Vagina (tissue), 2 donors: ENCODE data around the gene CX3CR1.

Experiments used
- CTCF ChIP-seq, 3 experiments: fragments of 450-650 bp in 2 of 3; fragments of 200-600 bp in 1 of 3; sonication (generic) in 1 of 3; IDR thresholded peaks; one replicate each; pipeline ENCODE4 v1.5.1; 2017 to 2019; ENCODE audit warnings: antibody characterized with exemption in 3 of 3, mild to moderate bottlenecking in 2 of 3, moderate library complexity in 2 of 3
- POLR2A ChIP-seq, 2 donors: fragments of 450-650 bp; IDR thresholded peaks; one replicate each; pipeline ENCODE4 v1.6.1; 2017; ENCODE audit warnings: antibody characterized with exemption in 2 of 2, mild to moderate bottlenecking in 2 of 2, moderate library complexity in 2 of 2

DNA sequence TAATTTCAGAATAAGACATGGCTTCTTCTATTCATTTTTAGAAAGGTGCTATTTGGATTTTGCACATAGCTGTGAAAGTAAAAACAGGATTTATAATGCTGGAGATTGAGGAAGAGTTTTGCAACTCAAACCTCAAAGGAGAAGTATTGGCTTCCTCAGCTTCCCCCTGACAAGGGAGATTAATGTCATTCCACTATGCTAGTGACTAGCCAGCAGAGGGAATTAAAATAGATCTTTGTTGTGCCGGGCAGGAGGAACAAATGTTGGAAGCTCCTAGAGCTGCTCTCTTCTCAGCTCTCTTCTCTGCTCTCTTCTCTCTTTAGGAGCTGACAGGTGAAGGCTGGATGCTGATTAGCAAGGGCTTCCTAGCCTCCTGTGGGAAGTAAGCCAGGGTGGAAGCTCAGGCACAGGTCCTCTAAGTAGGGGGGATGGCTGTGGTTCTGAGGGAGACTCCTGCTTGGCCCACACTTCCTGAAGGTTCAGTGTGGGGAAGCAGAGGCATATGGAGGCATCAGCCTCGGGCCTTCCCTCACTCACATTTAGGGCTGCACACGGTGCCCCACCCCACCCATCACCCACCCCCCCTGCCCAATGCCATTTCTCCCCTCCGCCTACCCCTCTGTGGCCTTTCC is 29.6 kb downstream of the CX3CR1 start:
- TF ChIP-seq CTCF (IDR thresholded peaks at IDR 0.05) (no peak), POLR2A (IDR thresholded peaks at IDR 0.05) (no peak)
